GM06990 (cell line): ENCODE results near the gene TMEM132C.

Experiments
- DNase-seq: peaks from one replicate; pipeline ENCODE4 v3.0.0-alpha.2; 2011; ENCODE audit not compliant: insufficient read length; ENCODE audit errors: extremely low read depth
- H3K27me3 ChIP-seq: replicated peaks from 2 replicates; pipeline ENCODE4 v1.6.0; 2011; ENCODE audit warnings: low read length; ENCODE audit not compliant: control insufficient read depth, insufficient read depth
- H3K36me3 ChIP-seq: 2 replicates; pipeline ENCODE4 v1.5.1; 2011; ENCODE audit warnings: low read length; ENCODE audit not compliant: control insufficient read depth, insufficient read depth
- H3K4me3 ChIP-seq: replicated peaks from 2 replicates; pipeline ENCODE4 v1.5.1; 2011; ENCODE audit warnings: low read depth, mild to moderate bottlenecking, control low read depth, low read length
- CTCF ChIP-seq: IDR thresholded peaks from 2 replicates; pipeline ENCODE4 v1.5.1; 2011; ENCODE audit warnings: low read length, control low read depth, mild to moderate bottlenecking, inconsistent platforms; ENCODE audit not compliant: insufficient read depth, poor library complexity, severe bottlenecking

Gene TMEM132C

GRCh38 chr12:128328961-128329360, 62.0 kb downstream of the TMEM132C start:
- H3K27me3 ChIP-seq, result no peaks in the 10 kb centered on the region
- no peak for TF ChIP-seq CTCF
- H3K36me3 ChIP-seq, result no peaks in the 10 kb centered on the region
- no peak overlapping the region for H3K4me3 ChIP-seq
- no peak for DNase-seq

GRCh38 chr12:128336204-128337070, 69.5 kb downstream of the TMEM132C start:
- Histone ChIP-seq H3K4me3 (no peak overlapping the region), H3K36me3 (no peaks in the 10 kb centered on the region), H3K27me3 (no peaks in the 10 kb centered on the region)
- DNase-seq, result no peak
- TF ChIP-seq CTCF, result no peak

- no peaks in the 10 kb centered on the region for H3K36me3 ChIP-seq
- no peaks in the 10 kb centered on the region for H3K27me3 ChIP-seq
- no peak for TF ChIP-seq CTCF
- H3K4me3 ChIP-seq, result no peak overlapping the region
- DNase-seq, result no peak
Measured at GRCh38 chr12:128337071-128337345, 70.0 kb downstream of the TMEM132C start.

GRCh38 chr12:128337431-128338170, 70.6 kb downstream of the TMEM132C start:
- TF ChIP-seq CTCF, result no peak
- H3K36me3 ChIP-seq, result no peaks in the 10 kb centered on the region
- no peaks in the 10 kb centered on the region for H3K27me3 ChIP-seq
- H3K4me3 ChIP-seq, result no peak overlapping the region
- no peak for DNase-seq

- Histone ChIP-seq H3K27me3 (no peaks in the 10 kb centered on the region), H3K36me3 (no peaks in the 10 kb centered on the region), H3K4me3 (no peak overlapping the region)
- DNase-seq, result no peak
- no peak for TF ChIP-seq CTCF
Measured at GRCh38 chr12:128338386-128339125, 71.6 kb downstream of the TMEM132C start.
